Trophoblast cell (in vitro differentiated cells and primary cell): ENCODE data around the gene CBFA2T3.
A peak's percentile ranks its signal among the peaks of the same experiment; 100 is the strongest.

ENCODE experiments used
- DNase-seq, 2 donors: peaks; one replicate each; pipeline ENCODE4 v3.0.0-alpha.2; 2016
- H2AFZ ChIP-seq: 2 replicates; pipeline ENCODE4 v1.6.1; 2013; ENCODE audit warnings: low read length, moderate library complexity, mild to moderate bottlenecking; ENCODE audit not compliant: insufficient read depth, poor library complexity
- H2AK5ac ChIP-seq: 2 replicates; pipeline ENCODE4 v1.6.1; 2013; ENCODE audit warnings: mild to moderate bottlenecking, low read length
- H2BK120ac ChIP-seq: 2 replicates; pipeline ENCODE4 v1.6.1; 2013; ENCODE audit warnings: low read length, mild to moderate bottlenecking, moderate library complexity; ENCODE audit not compliant: insufficient read depth, poor library complexity
- H2BK12ac ChIP-seq: 2 replicates; pipeline ENCODE4 v1.6.1; 2013; ENCODE audit warnings: mild to moderate bottlenecking, low read length, moderate library complexity
- H2BK5ac ChIP-seq: 2 replicates; pipeline ENCODE4 v1.6.1; 2013; ENCODE audit warnings: low read length, low read depth, moderate library complexity, mild to moderate bottlenecking; ENCODE audit not compliant: poor library complexity
- H3K14ac ChIP-seq: 2 replicates; pipeline ENCODE4 v1.6.1; 2013; ENCODE audit warnings: mild to moderate bottlenecking, low read length
- H3K18ac ChIP-seq: 2 replicates; pipeline ENCODE4 v1.6.1; 2013; ENCODE audit warnings: mild to moderate bottlenecking, low read length
- H3K23ac ChIP-seq: 2 replicates; pipeline ENCODE4 v1.6.1; 2013; ENCODE audit warnings: low read length
- H3K27ac ChIP-seq: 2 replicates; pipeline ENCODE4 v1.5.1; 2013; ENCODE audit warnings: low read depth, mild to moderate bottlenecking, inconsistent platforms, low read length, moderate library complexity
- H3K27me3 ChIP-seq: 2 replicates; pipeline ENCODE4 v1.6.1; 2013; ENCODE audit warnings: inconsistent platforms, mild to moderate bottlenecking, low read length, moderate library complexity; ENCODE audit not compliant: insufficient read depth
- H3K36me3 ChIP-seq, 2 experiments: 1 replicate in 1 of 2; 2 replicates in 1 of 2; pipeline ENCODE4 v1.6.1; 2013; ENCODE audit warnings: low read length in 2 of 2, mild to moderate bottlenecking in 2 of 2, moderate library complexity in 1 of 2; ENCODE audit not compliant: insufficient read depth in 2 of 2, control insufficient read depth in 1 of 2
- H3K4ac ChIP-seq: 2 replicates; pipeline ENCODE4 v1.6.1; 2013; ENCODE audit warnings: low read depth, mild to moderate bottlenecking, low read length, moderate library complexity
- H3K4me1 ChIP-seq, 2 experiments: 1 replicate in 1 of 2; 2 replicates in 1 of 2; pipeline ENCODE4 v1.6.1; 2013; ENCODE audit warnings: low read length in 2 of 2, mild to moderate bottlenecking in 2 of 2, moderate library complexity in 1 of 2; ENCODE audit not compliant: insufficient read depth in 2 of 2, control insufficient read depth in 1 of 2
- H3K4me2 ChIP-seq: 2 replicates; pipeline ENCODE4 v1.6.1; 2013; ENCODE audit warnings: inconsistent platforms, mild to moderate bottlenecking, low read length, moderate library complexity
- H3K4me3 ChIP-seq: 2 replicates; pipeline ENCODE4 v1.5.1; 2013; ENCODE audit warnings: mild to moderate bottlenecking, low read depth, low read length, inconsistent platforms
- H3K79me1 ChIP-seq: one replicate; pipeline ENCODE4 v1.6.1; 2013; ENCODE audit warnings: low read length
- H3K79me2 ChIP-seq: 2 replicates; pipeline ENCODE4 v1.6.1; 2013; ENCODE audit warnings: low read length, mild to moderate bottlenecking; ENCODE audit not compliant: control insufficient read depth, insufficient read depth, poor library complexity
- H3K9ac ChIP-seq: 2 replicates; pipeline ENCODE4 v1.6.1; 2013; ENCODE audit warnings: mild to moderate bottlenecking, low read length
- H3K9me3 ChIP-seq: 2 replicates; pipeline ENCODE4 v1.6.1; 2013; ENCODE audit warnings: low read depth, mild to moderate bottlenecking, control low read depth, inconsistent platforms, low read length; ENCODE audit not compliant: insufficient read depth
- H4K12ac ChIP-seq: 2 replicates; pipeline ENCODE4 v1.6.1; 2013; ENCODE audit warnings: low read depth, mild to moderate bottlenecking, low read length, moderate library complexity
- H4K8ac ChIP-seq: 2 replicates; pipeline ENCODE4 v1.6.1; 2013; ENCODE audit warnings: low read depth, mild to moderate bottlenecking, low read length, moderate library complexity
- H4K91ac ChIP-seq: one replicate; pipeline ENCODE4 v1.6.1; 2013; ENCODE audit warnings: low read depth, mild to moderate bottlenecking, low read length, moderate library complexity
- WGBS: extraction: QIAGEN DNeasy Blood & Tissue Kit; methylation state at CpG from one replicate; pipeline ENCODE4 v1.1.7; 2013; ENCODE audit warnings: missing lambda C conversion rate; ENCODE audit not compliant: insufficient read length, insufficient coverage; ENCODE audit errors: extremely low coverage; 5-methylcytosine and 5-hydroxymethylcytosine counted together

Gene CBFA2T3

DNA sequence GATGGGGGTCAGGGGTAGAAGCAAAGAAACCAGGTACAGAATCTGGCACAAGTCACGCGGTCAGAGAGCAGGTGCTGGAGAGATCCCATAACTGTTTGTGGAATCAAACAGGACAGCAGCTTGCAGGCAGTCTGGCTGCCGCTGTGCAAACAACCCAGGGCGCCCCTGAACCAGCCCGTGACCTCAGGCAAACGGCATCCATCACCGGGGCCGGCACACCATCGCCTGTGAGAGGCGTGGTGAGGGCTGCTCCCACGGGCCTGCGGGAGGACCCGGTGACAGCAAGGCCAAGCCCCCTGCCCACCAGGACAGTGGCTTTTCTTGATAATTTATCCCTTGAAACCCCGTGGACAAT is 47.9 kb downstream of the CBFA2T3 start:
- Histone ChIP-seq H3K18ac (no peak overlapping the region), H3K79me1 (peaks cover 15% of the 10 kb centered on the region), H3K4ac (no peak overlapping the region), H3K4me3 (no peak overlapping the region), H4K12ac (no peak overlapping the region), H3K9ac (no peak overlapping the region), H3K79me2 (no peaks in the 10 kb centered on the region), H4K8ac (no peak overlapping the region), H2BK120ac (no peak overlapping the region), H3K27ac (no peak overlapping the region), H3K27me3 (no peaks in the 10 kb centered on the region), H3K9me3 (peaks cover 10% of the 10 kb centered on the region), H3K23ac (no peak overlapping the region), H3K4me1 (peaks cover 20 to 27% of the 10 kb centered on the region in 2 experiments), H2AFZ (no peak overlapping the region), H2BK5ac (no peak overlapping the region), H2BK12ac (no peak overlapping the region), H3K4me2 (no peak overlapping the region), H3K14ac (no peak overlapping the region), H4K91ac (no peak overlapping the region), H2AK5ac (no peak overlapping the region), H3K36me3 (no peaks in the 10 kb centered on the region)
- WGBS, result no CpG with 5 or more reads among the region's 14 CpGs
- DNase-seq, result no peak

DNA sequence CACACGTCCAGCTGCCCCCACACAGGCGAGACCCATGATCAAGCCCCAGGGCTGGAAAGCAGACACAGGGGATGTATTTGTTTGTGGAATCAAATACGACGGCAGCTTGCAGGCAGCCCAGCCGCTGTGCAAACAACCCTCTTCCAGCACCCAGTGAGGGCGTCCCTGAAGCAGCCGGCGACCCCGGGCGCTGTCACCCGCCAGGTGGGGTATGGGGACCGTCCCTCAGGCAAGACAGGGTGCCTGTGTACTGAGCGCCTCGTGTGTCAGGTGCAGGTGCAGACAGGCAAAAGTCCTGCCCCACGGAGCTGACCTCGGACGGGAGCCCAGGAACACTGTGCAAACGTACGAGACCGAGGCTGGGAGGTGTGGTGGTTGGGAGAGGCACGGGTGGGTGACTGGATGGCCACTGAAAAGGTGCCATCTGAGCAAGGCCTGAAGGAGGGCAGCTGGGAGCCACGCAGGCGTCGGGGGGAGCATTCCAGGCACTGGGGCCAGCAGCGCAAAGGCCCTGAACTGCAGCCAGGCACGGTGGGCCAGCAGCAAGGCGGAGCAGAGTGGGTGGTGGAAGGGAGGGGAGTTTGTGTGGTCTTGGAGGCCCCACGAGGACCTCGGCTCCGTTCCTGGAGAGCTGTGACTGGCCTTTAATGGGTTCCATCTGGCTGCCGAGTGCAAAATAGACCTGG is 48.5 kb downstream of the CBFA2T3 start:
- H2BK120ac ChIP-seq, result no peak overlapping the region
- H3K4me2 ChIP-seq, result no peak overlapping the region
- no peaks in the 10 kb centered on the region for H3K27me3 ChIP-seq
- no peak overlapping the region for H3K18ac ChIP-seq
- no peak overlapping the region for H2BK5ac ChIP-seq
- no peak overlapping the region for H3K14ac ChIP-seq
- H2BK12ac ChIP-seq, result no peak overlapping the region
- H3K9ac ChIP-seq, result no peak overlapping the region
- H3K23ac ChIP-seq, result no peak overlapping the region
- no peak overlapping the region for H2AK5ac ChIP-seq
- H4K91ac ChIP-seq, result no peak overlapping the region
- no peak for DNase-seq
- no peak overlapping the region for H2AFZ ChIP-seq
- H3K36me3 ChIP-seq, result no peaks in the 10 kb centered on the region
- WGBS, result no CpG with 5 or more reads among the region's 31 CpGs
- H3K9me3 ChIP-seq, result peaks cover 10% of the 10 kb centered on the region
- no peaks in the 10 kb centered on the region for H3K79me2 ChIP-seq
- H4K8ac ChIP-seq, result no peak overlapping the region
- H3K79me1 ChIP-seq, result peaks cover 15% of the 10 kb centered on the region
- H4K12ac ChIP-seq, result no peak overlapping the region
- no peak overlapping the region for H3K4me3 ChIP-seq
- no peak overlapping the region for H3K4ac ChIP-seq
- no peak overlapping the region for H3K27ac ChIP-seq
- peaks cover 20 to 27% of the 10 kb centered on the region in 2 experiments for H3K4me1 ChIP-seq

DNA sequence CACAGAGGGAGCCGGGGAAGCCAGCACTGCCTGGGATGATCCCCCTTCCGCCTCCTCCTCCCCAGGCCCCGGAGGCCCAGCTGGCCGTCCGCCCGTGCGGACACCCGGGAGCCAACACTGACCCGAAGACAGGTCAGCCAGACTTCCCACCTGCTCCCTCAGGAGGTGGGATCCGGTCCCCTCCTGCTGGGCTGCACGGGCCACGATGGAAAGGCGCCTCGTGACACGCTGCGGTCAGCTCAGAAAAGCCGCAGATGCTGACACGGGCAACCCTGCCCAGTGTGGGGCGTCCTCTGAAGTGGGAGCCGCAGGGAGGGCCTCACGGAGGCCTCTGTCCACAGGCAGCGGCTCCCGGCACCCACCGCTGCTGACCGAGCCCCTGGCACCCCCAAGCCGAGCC is 49.3 kb downstream of the CBFA2T3 start:
- WGBS, result no CpG with 5 or more reads among the region's 26 CpGs
- H3K79me2 ChIP-seq, result no peaks in the 10 kb centered on the region

DNA sequence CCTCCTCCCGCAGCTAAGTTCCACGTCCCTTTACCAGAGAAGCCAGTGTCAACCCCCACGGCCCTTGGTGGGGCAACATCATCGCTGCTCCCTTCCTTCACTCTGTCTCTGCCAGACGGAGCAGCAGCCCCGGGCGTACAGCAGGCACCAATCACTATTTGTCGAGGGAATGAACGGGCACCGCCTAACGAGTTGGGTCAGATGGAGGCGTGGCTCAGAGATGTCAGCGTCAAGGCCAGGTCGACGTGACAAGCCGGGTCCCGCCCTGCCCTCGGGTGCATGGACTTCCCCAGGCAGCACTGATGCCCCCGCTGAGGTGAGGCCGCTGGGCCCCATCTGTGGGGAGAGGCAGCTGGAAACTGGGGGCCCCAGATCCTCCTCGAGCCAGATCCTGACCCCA is 50.0 kb downstream of the CBFA2T3 start:
- H3K36me3 ChIP-seq, result no peaks in the 10 kb centered on the region
- no peak overlapping the region for H2BK120ac ChIP-seq
- H3K23ac ChIP-seq, result no peak overlapping the region
- no peak overlapping the region for H3K4ac ChIP-seq
- H3K4me3 ChIP-seq, result no peak overlapping the region
- no CpG with 5 or more reads among the region's 21 CpGs for whole genome bisulfite sequencing
- no peak overlapping the region for H2BK12ac ChIP-seq
- peak overlapping the region; percentile 24 for H3K14ac ChIP-seq
- peaks cover 15% of the 10 kb centered on the region for H3K79me1 ChIP-seq
- peaks cover 10% of the 10 kb centered on the region for H3K9me3 ChIP-seq
- H2AK5ac ChIP-seq, result peak overlapping the region; percentile 6
- peaks cover 20 to 27% of the 10 kb centered on the region in 2 experiments for H3K4me1 ChIP-seq
- H4K91ac ChIP-seq, result no peak overlapping the region
- H3K27ac ChIP-seq, result no peak overlapping the region
- DNase-seq, result peak in 1 of 2 donors; percentile 35
- no peaks in the 10 kb centered on the region for H3K79me2 ChIP-seq
- H2BK5ac ChIP-seq, result no peak overlapping the region
- no peak overlapping the region for H4K8ac ChIP-seq
- H3K9ac ChIP-seq, result no peak overlapping the region
- no peak overlapping the region for H3K18ac ChIP-seq
- H3K4me2 ChIP-seq, result no peak overlapping the region
- no peak overlapping the region for H4K12ac ChIP-seq
- H3K27me3 ChIP-seq, result no peaks in the 10 kb centered on the region
- no peak overlapping the region for H2AFZ ChIP-seq

More for the DNA sequence above, 49.3 kb downstream of the CBFA2T3 start:
- Histone ChIP-seq H4K8ac (no peak overlapping the region), H2BK120ac (no peak overlapping the region), H3K23ac (no peak overlapping the region), H3K14ac (no peak overlapping the region), H2BK5ac (no peak overlapping the region), H3K9me3 (peaks cover 10% of the 10 kb centered on the region), H2BK12ac (no peak overlapping the region), H4K12ac (no peak overlapping the region), H3K4me2 (no peak overlapping the region), H2AK5ac (no peak overlapping the region), H2AFZ (no peak overlapping the region), H3K4ac (no peak overlapping the region), H3K36me3 (no peaks in the 10 kb centered on the region), H3K4me3 (no peak overlapping the region), H3K4me1 (peaks cover 20 to 27% of the 10 kb centered on the region in 2 experiments), H3K27ac (no peak overlapping the region), H3K27me3 (no peaks in the 10 kb centered on the region), H3K18ac (no peak overlapping the region), H3K9ac (no peak overlapping the region), H3K79me1 (peaks cover 15% of the 10 kb centered on the region), H4K91ac (no peak overlapping the region)
- no peak for DNase-seq
